ENCODE measurements around the gene UGT1A8.

UGT1A8 gene

DNA sequence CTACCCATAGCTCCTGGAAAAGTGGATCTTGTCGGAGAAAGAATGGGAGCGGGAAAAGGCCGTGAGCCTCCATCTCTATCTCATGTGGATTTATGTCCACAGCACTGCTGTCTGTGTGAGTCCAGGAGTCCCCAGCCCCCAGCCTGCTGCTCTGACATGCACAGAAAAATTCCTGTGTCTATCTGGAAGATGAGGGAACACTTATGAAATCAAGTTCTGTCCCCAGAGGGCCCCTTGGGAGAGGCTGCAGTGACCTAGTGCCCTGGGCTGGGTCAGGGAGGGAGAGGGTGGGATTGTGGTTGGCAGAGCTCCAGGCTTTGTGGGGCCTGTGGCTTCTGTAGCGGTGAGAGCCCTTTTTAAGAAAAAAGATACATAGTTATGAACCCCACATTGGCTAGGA, 199.3 kb downstream of the UGT1A8 start:
- no peak for DNase-seq
- no peaks in the 10 kb centered on the region for H3K36me3 Mint-ChIP-seq (ENCODE audit: low read depth)
- no peaks in the 10 kb centered on the region for H3K9me3 Mint-ChIP-seq
- peak overlapping the region; percentile 76 for H3K27ac Mint-ChIP-seq
- TF ChIP-seq, protein P1, sequence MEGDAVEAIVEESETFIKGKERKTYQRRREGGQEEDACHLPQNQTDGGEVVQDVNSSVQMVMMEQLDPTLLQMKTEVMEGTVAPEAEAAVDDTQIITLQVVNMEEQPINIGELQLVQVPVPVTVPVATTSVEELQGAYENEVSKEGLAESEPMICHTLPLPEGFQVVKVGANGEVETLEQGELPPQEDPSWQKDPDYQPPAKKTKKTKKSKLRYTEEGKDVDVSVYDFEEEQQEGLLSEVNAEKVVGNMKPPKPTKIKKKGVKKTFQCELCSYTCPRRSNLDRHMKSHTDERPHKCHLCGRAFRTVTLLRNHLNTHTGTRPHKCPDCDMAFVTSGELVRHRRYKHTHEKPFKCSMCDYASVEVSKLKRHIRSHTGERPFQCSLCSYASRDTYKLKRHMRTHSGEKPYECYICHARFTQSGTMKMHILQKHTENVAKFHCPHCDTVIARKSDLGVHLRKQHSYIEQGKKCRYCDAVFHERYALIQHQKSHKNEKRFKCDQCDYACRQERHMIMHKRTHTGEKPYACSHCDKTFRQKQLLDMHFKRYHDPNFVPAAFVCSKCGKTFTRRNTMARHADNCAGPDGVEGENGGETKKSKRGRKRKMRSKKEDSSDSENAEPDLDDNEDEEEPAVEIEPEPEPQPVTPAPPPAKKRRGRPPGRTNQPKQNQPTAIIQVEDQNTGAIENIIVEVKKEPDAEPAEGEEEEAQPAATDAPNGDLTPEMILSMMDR (IDR thresholded peaks at IDR 0.05) = no peak
- peaks cover 25% of the 10 kb centered on the region for H3K4me1 Mint-ChIP-seq
- H3K4me3 Mint-ChIP-seq = no peak overlapping the region
- peaks cover 31% of the 10 kb centered on the region for H3K27me3 Mint-ChIP-seq (ENCODE audit: low read depth, poor library complexity)

DNA sequence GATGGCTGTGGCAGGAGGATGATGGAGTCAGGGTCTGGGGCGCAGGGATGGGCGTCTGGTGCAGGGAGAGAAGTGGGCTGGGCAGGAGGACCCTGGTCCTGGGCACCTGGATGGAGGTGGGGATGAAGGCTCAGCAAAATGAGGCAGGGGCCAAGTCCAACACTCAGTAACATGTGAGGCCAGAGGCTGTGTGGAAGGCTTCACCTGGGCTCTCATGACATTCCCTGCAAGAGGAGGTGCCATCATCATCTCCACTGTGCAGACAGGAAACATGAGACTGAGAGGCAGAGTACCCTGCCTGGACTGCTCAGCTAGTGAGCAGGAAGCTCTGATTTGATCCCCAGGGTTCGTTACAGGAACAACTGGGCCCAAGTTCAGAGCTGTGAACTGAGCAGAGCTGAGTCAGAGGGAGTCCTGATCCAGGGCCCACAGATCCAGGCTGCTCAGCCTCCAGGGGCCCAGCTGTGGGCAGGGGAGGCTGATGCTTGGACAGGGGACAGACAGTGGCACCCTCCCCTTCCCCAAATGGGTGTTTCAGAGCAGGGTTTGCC, 200.0 kb downstream of the UGT1A8 start:
- no peaks in the 10 kb centered on the region for H3K36me3 Mint-ChIP-seq (ENCODE audit: low read depth)
- H3K4me3 Mint-ChIP-seq = no peak overlapping the region
- peaks cover 25% of the 10 kb centered on the region for H3K4me1 Mint-ChIP-seq
- peaks cover 31% of the 10 kb centered on the region for H3K27me3 Mint-ChIP-seq (ENCODE audit: low read depth, poor library complexity)
- H3K27ac Mint-ChIP-seq = no peak overlapping the region
- DNase-seq = no peak
- no peaks in the 10 kb centered on the region for H3K9me3 Mint-ChIP-seq
- TF ChIP-seq, protein P1 (IDR thresholded peaks at IDR 0.05) = no peak

DNA sequence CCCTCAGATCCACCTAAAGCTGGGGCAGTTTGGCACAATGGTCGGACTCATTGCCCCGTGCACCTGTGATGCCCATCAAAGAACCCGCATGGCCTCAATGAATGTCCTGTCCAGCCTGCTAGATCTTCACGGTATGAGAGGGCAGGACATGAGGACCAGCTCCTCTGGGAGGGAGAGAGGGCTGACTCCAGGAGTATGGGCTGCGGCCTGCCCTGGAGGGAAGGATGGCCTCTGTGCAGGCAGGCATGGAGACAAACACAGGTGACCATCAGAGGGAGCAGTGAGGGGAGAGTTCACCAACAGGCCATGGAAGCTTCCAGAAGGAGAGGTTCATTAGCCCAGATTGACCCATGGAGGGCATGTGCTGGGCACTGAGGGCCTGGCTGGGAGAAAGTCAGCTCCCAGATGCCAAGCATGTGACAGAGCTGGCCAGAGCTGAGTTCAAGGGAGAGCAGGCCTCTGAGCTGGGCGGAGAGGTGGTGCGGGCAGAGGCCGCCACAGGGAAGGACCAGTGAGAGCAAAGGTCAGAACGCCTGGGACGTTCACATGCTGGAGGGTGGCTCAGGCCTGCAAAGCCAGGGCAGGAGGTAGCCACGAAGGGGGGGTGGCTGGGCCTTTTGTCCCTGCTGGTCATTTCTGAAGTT, 200.7 kb downstream of the UGT1A8 start:
- no peaks in the 10 kb centered on the region for H3K36me3 Mint-ChIP-seq (ENCODE audit: low read depth)
- H3K9me3 Mint-ChIP-seq = no peaks in the 10 kb centered on the region
- TF ChIP-seq, protein P1 (IDR thresholded peaks at IDR 0.05) = no peak
- H3K27me3 Mint-ChIP-seq (ENCODE audit: low read depth, poor library complexity) = peaks cover 28% of the 10 kb centered on the region
- DNase-seq = no peak
- no peak overlapping the region for H3K4me3 Mint-ChIP-seq
- no peak overlapping the region for H3K27ac Mint-ChIP-seq
- H3K4me1 Mint-ChIP-seq = peaks cover 25% of the 10 kb centered on the region

DNA sequence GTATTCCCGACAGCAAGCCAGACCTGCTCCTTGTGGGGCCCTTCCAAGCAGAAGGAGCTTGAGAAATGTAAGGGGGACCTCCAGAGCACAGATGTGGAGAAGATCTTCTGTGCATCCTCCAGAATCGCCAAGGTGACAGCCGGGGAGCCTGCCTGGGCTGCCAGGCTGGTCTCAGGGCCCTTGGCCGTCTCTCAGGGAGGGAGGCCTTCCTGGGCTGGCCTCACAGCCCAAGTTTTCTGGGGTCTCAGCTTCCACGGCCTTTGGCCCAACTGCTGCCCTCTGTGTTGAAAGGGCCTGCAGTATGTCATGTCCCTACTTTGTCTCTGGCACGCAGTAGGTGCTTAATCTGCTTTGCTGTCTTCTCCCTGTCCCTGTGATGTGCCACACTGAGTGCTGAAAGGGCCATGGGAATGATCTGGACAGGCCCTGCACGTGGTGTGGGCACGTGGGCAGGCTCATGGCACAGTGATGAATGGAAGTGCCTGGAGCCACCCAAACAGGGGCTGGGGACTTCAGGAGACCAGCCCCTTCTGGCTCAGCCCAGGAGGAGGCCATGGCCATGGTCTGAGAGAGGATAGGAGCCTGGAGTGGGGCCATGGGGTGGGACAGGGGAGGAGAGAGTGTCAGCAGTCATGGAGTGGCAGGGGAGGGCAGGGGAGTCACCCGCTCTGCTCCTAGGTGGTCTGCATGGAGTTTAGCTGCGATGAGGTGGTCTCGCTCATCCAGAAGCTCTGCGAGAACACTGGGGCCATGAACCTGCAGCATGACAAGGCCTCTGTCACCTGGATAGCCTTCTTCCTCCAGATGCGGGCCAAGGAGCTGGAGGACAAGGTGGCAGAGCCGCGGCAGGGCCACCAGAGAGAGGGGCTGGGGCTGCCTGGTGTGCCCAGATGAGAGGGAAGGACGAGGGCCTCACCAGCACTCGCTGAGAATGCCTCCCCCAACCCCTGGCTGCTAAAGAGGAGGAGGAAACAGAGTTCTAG, 201.5 kb downstream of the UGT1A8 start:
- no peaks in the 10 kb centered on the region for H3K36me3 Mint-ChIP-seq (ENCODE audit: low read depth)
- no peaks in the 10 kb centered on the region for H3K9me3 Mint-ChIP-seq
- H3K4me1 Mint-ChIP-seq = peaks cover 19% of the 10 kb centered on the region
- H3K27me3 Mint-ChIP-seq (ENCODE audit: low read depth, poor library complexity) = peaks cover 25% of the 10 kb centered on the region
- TF ChIP-seq, protein P1 (IDR thresholded peaks at IDR 0.05) = no peak
- DNase-seq = no peak
- no peak overlapping the region for H3K27ac Mint-ChIP-seq
- H3K4me3 Mint-ChIP-seq = no peak overlapping the region

DNA sequence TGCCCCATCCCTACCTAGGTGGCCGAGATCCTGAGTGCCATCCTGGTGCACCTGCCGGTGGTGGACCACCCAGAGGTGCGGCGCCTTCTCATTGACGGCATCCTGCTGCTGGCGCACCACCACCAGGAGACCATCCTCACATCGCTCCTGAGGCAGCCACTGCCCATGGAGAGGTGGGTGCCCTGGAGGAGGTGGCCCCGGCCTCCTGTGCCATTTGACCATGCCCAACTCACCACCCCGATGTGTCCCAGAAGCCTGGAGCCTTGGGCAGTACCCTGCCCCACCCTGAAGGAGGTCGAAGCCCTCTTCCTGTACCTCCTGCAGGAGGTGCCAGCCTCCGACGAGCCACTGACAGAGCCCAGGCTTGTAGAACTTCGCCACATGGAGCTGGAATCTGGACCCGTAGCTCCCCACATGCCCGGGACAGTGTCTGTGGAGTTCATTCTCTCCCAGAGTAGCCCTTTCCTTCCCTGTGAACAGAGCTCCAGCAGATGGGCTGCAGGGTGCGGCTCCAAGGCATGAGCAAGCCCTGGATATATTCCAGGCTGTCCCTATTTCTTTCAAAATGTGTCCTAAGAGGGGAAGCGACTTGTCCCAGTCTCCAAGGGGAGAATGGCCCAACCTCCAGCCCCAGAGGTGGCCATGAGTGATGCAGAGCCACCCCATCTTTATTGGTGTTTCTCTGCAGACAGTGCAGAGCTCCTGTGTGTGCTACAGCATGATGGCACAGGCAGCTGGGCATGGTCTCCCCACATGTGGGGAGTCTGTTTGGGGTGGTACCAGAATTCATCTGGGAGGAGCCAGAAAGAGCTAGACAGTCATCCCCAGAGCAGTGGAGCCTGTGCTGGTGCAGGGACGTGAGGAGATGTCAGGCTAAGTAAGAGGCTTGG, 202.7 kb downstream of the UGT1A8 start:
- Mint-ChIP-seq H3K9me3 (no peaks in the 10 kb centered on the region), H3K27me3 (ENCODE audit: low read depth, poor library complexity) (peaks cover 15% of the 10 kb centered on the region), H3K4me1 (peaks cover 17% of the 10 kb centered on the region), H3K27ac (no peak overlapping the region), H3K36me3 (ENCODE audit: low read depth) (no peaks in the 10 kb centered on the region), H3K4me3 (no peak overlapping the region)
- no peak for DNase-seq
- TF ChIP-seq, protein P1 (IDR thresholded peaks at IDR 0.05) = no peak

Measured in nephron progenitor cell (in vitro differentiated cells).